ENCODE results near the gene ANKRD53.

ANKRD53 gene

DNA sequence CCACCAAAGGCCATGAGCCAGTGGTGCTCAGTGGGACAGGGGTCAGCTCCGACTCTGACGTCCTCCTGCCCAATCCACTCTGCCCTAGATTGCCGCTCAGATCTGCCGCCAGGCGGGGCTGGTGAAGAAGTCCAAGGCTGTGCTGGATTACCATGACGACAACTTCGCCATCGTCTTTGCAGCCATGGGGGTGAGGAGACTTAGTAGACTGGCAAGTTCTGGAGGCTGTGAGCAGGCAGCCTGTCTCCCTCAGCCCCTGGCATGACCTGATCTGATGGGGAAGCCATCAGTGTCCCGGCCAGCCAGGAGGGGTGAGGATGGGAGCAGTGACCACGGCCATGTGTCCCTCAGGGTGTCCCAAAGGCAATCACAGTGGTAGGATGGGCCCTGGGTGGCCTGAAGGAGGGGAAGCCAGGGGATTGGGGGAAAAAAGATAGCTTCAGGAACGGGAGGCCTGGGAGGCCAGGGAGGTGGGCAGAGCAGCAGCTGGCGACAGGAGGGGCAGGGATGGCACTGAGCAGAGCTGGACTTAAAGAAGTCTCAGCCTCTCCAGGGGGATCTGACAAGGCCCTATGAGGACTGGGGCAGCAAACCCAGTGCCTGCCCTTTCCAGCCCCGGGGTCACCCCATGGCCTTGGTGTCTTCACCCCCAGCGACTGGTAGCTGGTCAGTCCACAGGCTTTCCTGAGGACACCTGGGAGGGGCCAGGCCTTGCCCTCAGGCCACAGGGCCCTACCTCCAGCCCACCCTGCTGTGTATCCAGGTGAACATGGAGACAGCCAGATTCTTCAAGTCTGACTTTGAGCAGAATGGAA lies 17.4 kb upstream of the ANKRD53 start:
- H3K36me3 ChIP-seq (ENCODE audit: control insufficient read depth, insufficient read depth, low read length), result no peaks in the 10 kb centered on the region
- H3K4me1 ChIP-seq (ENCODE audit: control insufficient read depth, insufficient read depth, low read length), result peaks cover 5% of the 10 kb centered on the region; the same call in 1 of the 2 replicates
- H3K27me3 ChIP-seq (ENCODE audit: control insufficient read depth, insufficient read depth, low read length), result peaks cover 61% of the 10 kb centered on the region
- H3K9me3 ChIP-seq (ENCODE audit: control insufficient read depth, insufficient read depth, low read depth, low read length), result no peaks in the 10 kb centered on the region
- H3K9ac ChIP-seq (ENCODE audit: low read length), result no peak overlapping the region
- H3K27ac ChIP-seq (ENCODE audit: low read depth, low read length), result no peak overlapping the region
- no peak overlapping the region for H3K4me3 ChIP-seq (ENCODE audit: low read depth, low read length)

DNA sequence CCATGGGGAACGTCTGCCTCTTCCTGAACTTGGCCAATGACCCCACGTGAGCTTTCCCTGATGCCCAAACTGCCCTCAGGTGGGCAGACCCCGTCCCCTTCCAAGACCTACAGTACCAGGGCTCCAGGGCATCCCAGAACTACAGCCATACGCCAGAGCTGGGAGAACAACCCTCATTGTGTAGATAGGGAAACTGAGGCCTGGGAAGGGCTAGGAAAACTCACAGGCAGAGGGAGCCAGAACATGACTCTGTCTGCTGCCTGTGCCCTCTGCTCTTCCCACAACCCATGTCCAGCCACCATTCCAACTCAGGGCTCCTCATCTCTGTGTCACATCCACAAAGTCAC lies 16.8 kb upstream of the ANKRD53 start:
- no peak overlapping the region for H3K4me3 ChIP-seq (ENCODE audit: low read depth, low read length)
- no peaks in the 10 kb centered on the region for H3K36me3 ChIP-seq (ENCODE audit: control insufficient read depth, insufficient read depth, low read length)
- peaks cover 66% of the 10 kb centered on the region for H3K27me3 ChIP-seq (ENCODE audit: control insufficient read depth, insufficient read depth, low read length)
- no peaks in the 10 kb centered on the region for H3K9me3 ChIP-seq (ENCODE audit: control insufficient read depth, insufficient read depth, low read depth, low read length)
- H3K4me1 ChIP-seq (ENCODE audit: control insufficient read depth, insufficient read depth, low read length), result peaks cover 5% of the 10 kb centered on the region; the same call in 1 of the 2 replicates
- no peak overlapping the region for H3K9ac ChIP-seq (ENCODE audit: low read length)
- no peak overlapping the region for H3K27ac ChIP-seq (ENCODE audit: low read depth, low read length)

DNA sequence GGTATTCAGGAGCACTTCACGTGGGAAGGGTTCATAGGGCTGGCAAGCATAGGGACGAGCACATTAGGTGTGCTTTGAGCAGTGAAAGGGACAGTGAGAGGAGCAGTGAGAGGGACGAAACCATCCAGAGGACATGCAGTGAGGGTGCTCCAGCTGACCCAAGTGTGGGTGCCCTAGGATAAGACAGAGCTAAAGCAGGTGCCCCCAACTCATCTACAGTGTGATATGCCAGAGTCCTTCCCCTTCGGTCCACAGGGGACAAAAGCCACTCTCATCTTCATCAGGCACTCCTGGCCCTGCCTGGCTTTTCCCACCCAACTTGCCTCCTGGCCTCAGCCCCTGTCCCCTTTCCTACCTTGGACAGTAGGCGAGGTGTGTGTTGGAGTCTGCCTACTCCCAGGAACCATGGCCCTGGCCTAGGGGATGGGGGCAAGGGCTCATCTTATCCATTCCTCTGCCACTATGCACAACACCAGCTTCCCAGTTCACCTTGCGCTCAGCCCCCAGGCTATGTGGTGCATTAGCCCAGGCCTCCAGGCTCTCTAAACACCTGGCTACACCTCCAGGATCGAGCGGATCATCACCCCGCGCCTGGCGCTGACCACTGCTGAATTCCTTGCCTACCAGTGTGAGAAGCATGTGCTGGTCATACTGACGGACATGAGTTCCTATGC lies 16.1 kb upstream of the ANKRD53 start:
- Histone ChIP-seq H3K27ac (ENCODE audit: low read depth, low read length) (no peak overlapping the region), H3K4me1 (ENCODE audit: control insufficient read depth, insufficient read depth, low read length) (peaks cover 5% of the 10 kb centered on the region; the same call in 1 of the 2 replicates), H3K9ac (ENCODE audit: low read length) (no peak overlapping the region), H3K4me3 (ENCODE audit: low read depth, low read length) (no peak overlapping the region), H3K36me3 (ENCODE audit: control insufficient read depth, insufficient read depth, low read length) (no peaks in the 10 kb centered on the region), H3K27me3 (ENCODE audit: control insufficient read depth, insufficient read depth, low read length) (peaks cover 74% of the 10 kb centered on the region), H3K9me3 (ENCODE audit: control insufficient read depth, insufficient read depth, low read depth, low read length) (no peaks in the 10 kb centered on the region)

DNA sequence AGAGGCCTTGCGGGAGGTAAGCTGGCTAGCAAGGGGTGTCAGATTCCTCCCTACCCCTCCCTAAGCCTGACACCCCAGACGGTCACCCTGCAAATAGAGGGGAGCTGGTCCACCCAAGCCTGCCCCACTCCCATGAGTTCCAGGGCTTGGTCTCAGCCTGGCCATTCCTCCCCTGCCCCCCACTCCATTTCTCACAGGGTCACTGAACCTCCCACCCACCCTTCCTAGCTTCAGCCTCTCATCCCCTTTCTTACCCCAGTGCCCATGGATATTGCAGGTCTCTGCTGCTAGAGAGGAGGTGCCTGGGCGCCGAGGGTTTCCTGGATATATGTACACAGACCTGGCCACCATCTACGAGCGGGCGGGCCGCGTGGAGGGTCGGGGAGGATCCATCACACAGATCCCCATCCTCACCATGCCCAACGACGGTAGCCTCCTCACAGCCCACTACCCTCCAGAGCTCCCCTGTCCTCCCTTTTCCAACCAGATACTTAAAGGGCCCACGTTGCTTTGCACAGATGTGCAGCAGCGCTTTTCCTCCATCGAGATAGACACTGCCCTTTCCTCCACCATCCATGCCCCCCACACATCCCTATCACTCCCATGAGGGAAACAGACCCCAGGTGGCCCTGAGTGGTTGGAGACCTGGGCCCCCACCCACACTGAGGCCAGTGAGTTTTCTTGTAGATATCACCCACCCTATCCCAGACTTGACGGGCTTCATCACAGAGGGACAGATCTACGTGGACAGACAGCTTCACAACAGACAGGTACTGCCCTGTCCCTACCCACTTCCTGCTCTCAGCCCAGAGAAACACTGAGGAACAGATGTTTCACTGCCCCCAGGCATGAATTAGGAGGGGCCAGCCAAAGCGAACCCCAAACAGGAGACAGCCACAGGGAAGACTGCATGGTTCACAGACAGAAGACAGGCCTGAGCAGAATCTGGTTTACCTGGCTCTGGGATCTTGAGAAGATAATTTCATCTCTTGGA lies 15.2 kb upstream of the ANKRD53 start:
- H3K27me3 ChIP-seq (ENCODE audit: control insufficient read depth, insufficient read depth, low read length), result peaks cover 75% of the 10 kb centered on the region
- peaks cover 5% of the 10 kb centered on the region; the same call in 1 of the 2 replicates for H3K4me1 ChIP-seq (ENCODE audit: control insufficient read depth, insufficient read depth, low read length)
- no peaks in the 10 kb centered on the region for H3K9me3 ChIP-seq (ENCODE audit: control insufficient read depth, insufficient read depth, low read depth, low read length)
- H3K4me3 ChIP-seq (ENCODE audit: low read depth, low read length), result no peak overlapping the region
- no peaks in the 10 kb centered on the region for H3K36me3 ChIP-seq (ENCODE audit: control insufficient read depth, insufficient read depth, low read length)
- no peak overlapping the region for H3K27ac ChIP-seq (ENCODE audit: low read depth, low read length)
- H3K9ac ChIP-seq (ENCODE audit: low read length), result no peak overlapping the region

DNA sequence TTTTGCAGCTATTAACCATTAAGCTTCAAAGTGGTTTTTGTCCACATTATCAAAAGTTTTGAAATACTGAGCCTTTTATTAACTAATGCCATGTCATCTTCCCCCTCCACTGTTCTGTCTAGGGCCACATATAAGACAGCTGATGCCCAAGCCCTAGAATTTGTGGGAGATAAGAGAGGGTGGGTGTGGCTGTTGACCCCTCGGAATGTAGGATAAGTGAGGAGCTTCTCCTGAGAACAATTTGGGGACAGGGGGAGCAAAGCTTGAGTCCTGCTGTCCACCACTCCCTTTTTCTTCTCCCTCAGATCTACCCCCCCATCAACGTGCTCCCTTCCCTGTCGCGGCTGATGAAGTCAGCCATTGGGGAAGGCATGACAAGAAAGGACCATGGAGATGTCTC lies 14.3 kb upstream of the ANKRD53 start:
- peaks cover 5% of the 10 kb centered on the region; the same call in 1 of the 2 replicates for H3K4me1 ChIP-seq (ENCODE audit: control insufficient read depth, insufficient read depth, low read length)
- no peaks in the 10 kb centered on the region for H3K36me3 ChIP-seq (ENCODE audit: control insufficient read depth, insufficient read depth, low read length)
- H3K9ac ChIP-seq (ENCODE audit: low read length), result no peak overlapping the region
- no peak overlapping the region for H3K4me3 ChIP-seq (ENCODE audit: low read depth, low read length)
- H3K27me3 ChIP-seq (ENCODE audit: control insufficient read depth, insufficient read depth, low read length), result peaks cover 80% of the 10 kb centered on the region
- no peak overlapping the region for H3K27ac ChIP-seq (ENCODE audit: low read depth, low read length)
- H3K9me3 ChIP-seq (ENCODE audit: control insufficient read depth, insufficient read depth, low read depth, low read length), result no peaks in the 10 kb centered on the region

DNA sequence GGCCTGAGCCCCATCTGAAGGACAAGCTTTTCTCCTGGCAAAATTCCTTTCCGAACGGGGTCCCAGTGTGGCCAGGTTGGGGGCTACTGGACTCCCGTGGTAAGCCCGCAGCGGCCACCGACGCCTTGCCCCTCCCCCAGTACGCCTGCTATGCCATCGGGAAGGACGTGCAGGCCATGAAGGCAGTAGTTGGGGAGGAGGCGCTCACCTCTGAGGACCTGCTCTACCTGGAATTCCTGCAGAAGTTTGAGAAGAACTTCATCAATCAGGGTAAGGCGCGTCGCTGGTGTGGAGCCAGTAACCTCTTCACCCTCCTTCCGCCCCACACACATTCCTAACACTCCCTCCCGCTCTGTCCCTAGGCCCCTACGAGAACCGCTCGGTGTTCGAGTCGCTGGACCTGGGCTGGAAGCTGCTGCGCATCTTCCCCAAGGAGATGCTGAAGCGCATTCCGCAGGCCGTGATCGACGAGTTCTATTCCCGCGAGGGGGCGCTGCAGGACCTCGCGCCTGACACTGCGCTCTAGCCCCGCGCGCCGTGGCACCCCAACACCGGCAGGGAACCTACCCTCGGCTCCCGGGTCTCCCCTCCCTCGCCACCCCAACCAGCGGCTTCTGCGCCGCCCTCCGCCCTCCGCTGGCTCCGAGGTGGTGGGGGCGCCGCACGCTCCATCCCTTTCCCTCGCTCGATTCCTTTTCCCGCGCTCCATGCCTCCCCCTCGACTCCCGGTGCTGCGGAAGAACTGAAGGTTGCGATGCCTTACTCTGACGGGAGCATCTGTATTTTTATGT lies 13.6 kb upstream of the ANKRD53 start:
- peaks cover 86% of the 10 kb centered on the region for H3K27me3 ChIP-seq (ENCODE audit: control insufficient read depth, insufficient read depth, low read length)
- H3K27ac ChIP-seq (ENCODE audit: low read depth, low read length), result no peak overlapping the region
- no peak overlapping the region for H3K9ac ChIP-seq (ENCODE audit: low read length)
- H3K9me3 ChIP-seq (ENCODE audit: control insufficient read depth, insufficient read depth, low read depth, low read length), result no peaks in the 10 kb centered on the region
- peaks cover 5% of the 10 kb centered on the region; the same call in 1 of the 2 replicates for H3K4me1 ChIP-seq (ENCODE audit: control insufficient read depth, insufficient read depth, low read length)
- peak overlapping the region; percentile 56 for H3K4me3 ChIP-seq (ENCODE audit: low read depth, low read length)
- no peaks in the 10 kb centered on the region for H3K36me3 ChIP-seq (ENCODE audit: control insufficient read depth, insufficient read depth, low read length)

DNA sequence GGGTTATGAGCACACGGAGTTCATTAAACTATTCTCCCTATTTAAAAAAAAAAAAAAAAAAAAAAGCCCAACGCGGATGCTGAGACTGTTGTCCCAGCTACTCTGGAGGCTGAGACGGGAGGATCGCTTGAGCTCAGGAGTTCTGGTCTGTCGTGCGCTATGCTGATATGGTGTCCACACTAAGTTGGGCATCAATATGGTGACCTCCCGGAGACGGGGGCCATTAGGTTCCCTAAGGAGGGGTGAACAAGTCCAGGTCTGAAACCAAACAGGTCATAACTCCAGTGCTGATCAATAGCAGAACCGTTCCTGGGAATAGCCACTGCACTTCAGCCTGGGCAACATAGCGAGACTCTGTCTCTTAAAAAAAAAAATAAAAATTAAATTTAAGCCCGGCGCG lies 12.9 kb upstream of the ANKRD53 start:
- Histone ChIP-seq H3K27ac (ENCODE audit: low read depth, low read length) (no peak overlapping the region), H3K27me3 (ENCODE audit: control insufficient read depth, insufficient read depth, low read length) (peaks cover 93% of the 10 kb centered on the region), H3K36me3 (ENCODE audit: control insufficient read depth, insufficient read depth, low read length) (no peaks in the 10 kb centered on the region), H3K4me1 (ENCODE audit: control insufficient read depth, insufficient read depth, low read length) (peaks cover 5% of the 10 kb centered on the region; the same call in 1 of the 2 replicates), H3K4me3 (ENCODE audit: low read depth, low read length) (0 out of 2 replicates have a peak overlapping the region, but pooled peaks have one; percentile 56), H3K9ac (ENCODE audit: low read length) (no peak overlapping the region), H3K9me3 (ENCODE audit: control insufficient read depth, insufficient read depth, low read depth, low read length) (no peaks in the 10 kb centered on the region)

DNA sequence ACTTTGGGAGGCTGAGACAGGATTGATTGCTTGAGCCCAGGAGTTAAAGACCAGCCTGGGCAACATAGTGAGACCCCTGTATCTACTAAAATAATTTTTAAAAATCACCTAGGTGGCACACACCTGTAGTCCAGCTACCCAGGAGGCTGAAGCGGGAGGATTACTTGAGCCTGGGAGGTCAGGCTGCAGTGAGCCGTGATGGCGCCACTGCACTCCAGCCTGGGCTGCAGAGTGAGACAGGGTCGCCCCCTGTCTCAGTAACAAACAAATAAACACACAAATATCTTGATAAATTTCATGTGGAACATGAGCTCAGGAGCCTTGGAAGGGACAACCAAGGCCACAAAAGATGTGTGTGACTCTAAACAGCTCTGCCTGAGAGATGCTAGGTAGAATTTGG lies 11.7 kb upstream of the ANKRD53 start:
- Histone ChIP-seq H3K27ac (ENCODE audit: low read depth, low read length) (no peak overlapping the region), H3K4me1 (ENCODE audit: control insufficient read depth, insufficient read depth, low read length) (peaks cover 5% of the 10 kb centered on the region; the same call in 1 of the 2 replicates), H3K4me3 (ENCODE audit: low read depth, low read length) (no peak overlapping the region), H3K27me3 (ENCODE audit: control insufficient read depth, insufficient read depth, low read length) (peaks cover 89% of the 10 kb centered on the region), H3K9me3 (ENCODE audit: control insufficient read depth, insufficient read depth, low read depth, low read length) (no peaks in the 10 kb centered on the region), H3K36me3 (ENCODE audit: control insufficient read depth, insufficient read depth, low read length) (no peaks in the 10 kb centered on the region), H3K9ac (ENCODE audit: low read length) (no peak overlapping the region)

DNA sequence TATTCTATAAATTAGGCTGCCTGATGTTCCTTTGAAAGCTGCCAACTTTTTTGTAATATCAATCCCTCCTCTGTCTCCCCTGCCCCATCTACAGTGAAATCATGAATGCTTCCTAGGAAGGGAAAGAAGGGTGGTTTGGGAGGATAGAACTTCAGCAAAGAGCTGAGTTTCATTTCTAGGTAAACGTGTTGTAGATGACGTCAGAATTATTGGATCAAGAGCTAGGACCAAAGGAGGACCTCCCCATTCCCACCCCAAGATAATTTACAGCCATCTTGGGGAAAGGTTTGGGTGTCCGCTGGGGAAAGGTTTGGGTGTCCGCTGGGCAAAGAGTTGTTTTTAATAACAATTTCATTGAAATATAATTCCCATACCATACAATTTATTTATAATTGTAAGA lies 11.2 kb upstream of the ANKRD53 start:
- no peaks in the 10 kb centered on the region for H3K36me3 ChIP-seq (ENCODE audit: control insufficient read depth, insufficient read depth, low read length)
- H3K9me3 ChIP-seq (ENCODE audit: control insufficient read depth, insufficient read depth, low read depth, low read length), result no peaks in the 10 kb centered on the region
- H3K4me1 ChIP-seq (ENCODE audit: control insufficient read depth, insufficient read depth, low read length), result peaks cover 5% of the 10 kb centered on the region; the same call in 1 of the 2 replicates
- no peak overlapping the region for H3K4me3 ChIP-seq (ENCODE audit: low read depth, low read length)
- peaks cover 88% of the 10 kb centered on the region for H3K27me3 ChIP-seq (ENCODE audit: control insufficient read depth, insufficient read depth, low read length)
- H3K27ac ChIP-seq (ENCODE audit: low read depth, low read length), result no peak overlapping the region
- H3K9ac ChIP-seq (ENCODE audit: low read length), result no peak overlapping the region

DNA sequence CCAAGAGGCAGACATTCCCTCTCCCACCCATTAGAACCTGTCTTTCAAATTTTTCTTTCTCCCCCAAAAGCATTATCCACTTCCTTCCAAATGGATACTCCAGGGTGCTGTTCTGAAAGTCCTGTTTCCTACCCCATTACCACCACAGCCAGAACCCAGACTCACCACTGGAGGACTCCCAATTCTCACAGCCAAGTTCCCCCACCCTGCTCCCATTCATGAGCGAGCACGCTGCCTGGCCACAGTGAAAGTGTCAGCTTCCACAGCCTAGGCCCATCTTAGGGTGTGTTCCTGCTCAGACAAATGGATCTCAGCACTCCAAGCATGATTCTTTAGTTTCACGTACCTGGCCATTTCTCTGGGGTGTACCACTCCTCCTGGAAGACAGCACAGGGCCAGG lies 3.8 kb upstream of the ANKRD53 start:
- no peaks in the 10 kb centered on the region for H3K36me3 ChIP-seq (ENCODE audit: control insufficient read depth, insufficient read depth, low read length)
- no peak overlapping the region for H3K4me3 ChIP-seq (ENCODE audit: low read depth, low read length)
- H3K9me3 ChIP-seq (ENCODE audit: control insufficient read depth, insufficient read depth, low read depth, low read length), result no peaks in the 10 kb centered on the region
- no peak overlapping the region for H3K9ac ChIP-seq (ENCODE audit: low read length)
- H3K27me3 ChIP-seq (ENCODE audit: control insufficient read depth, insufficient read depth, low read length), result peaks cover 46% of the 10 kb centered on the region
- H3K4me1 ChIP-seq (ENCODE audit: control insufficient read depth, insufficient read depth, low read length), result peaks cover 15% of the 10 kb centered on the region
- no peak overlapping the region for H3K27ac ChIP-seq (ENCODE audit: low read depth, low read length)

Data from HUES6 (cell line).